ENCODE data around the gene MAGI2. TPM values are rescaled to one million over a fixed set of nuclear protein-coding genes. Genes with fewer than 3 reads are reported as not detected.

The MAGI2 gene
- total RNA-seq, 3 donors from 2014 or later (not counting 1 experiment from before 2014, with no cell fraction given): 0.09 to 0.48 (median 0.27) TPM

DNA sequence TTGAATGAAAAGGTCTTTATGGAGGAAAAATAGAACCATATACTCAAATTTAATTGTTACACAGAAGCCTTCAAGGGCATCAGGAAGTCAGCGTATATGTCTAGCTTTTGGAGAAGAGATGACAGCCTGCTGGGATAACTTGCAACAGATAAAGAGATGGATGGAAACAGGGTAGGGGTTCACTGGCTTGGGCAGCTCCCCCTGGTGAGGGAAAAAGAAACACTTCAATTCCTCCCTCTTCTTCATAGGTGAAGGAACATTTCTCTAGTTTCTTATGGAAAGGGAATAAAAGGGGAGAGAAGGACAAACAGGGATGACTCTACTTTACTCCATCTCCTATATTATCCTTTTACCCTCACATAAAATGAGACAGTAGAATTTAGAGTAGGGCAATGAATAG lies 1019.2 kb downstream of the MAGI2 start:
- Mint-ChIP-seq H3K4me1 (no peaks in the 10 kb centered on the region), H3K36me3 (no peaks in the 10 kb centered on the region), H3K9me3 (peaks cover 2% of the 10 kb centered on the region in 2 donors), H3K27ac (no peak overlapping the region), H3K4me3 (no peak overlapping the region), H3K27me3 (ENCODE audit: low read depth in 2 of 2) (no peaks in the 10 kb centered on the region)
- 100% methylated on average over 1 of the region's 1 CpG for WGBS (ENCODE audit: insufficient coverage)
- H3K36me3 ChIP-seq (ENCODE audit: control insufficient read depth, insufficient read depth, low read length): no peaks in the 10 kb centered on the region
- H3K27me3 ChIP-seq (ENCODE audit: control insufficient read depth, insufficient read depth, low read length): no peaks in the 10 kb centered on the region
- H3K4me3 ChIP-seq (ENCODE audit: low read length): no peak overlapping the region
- H3K27ac ChIP-seq (ENCODE audit: low read length): no peak overlapping the region
- DNase-seq (no peak), ATAC-seq (no peak)
- TF ChIP-seq, protein P1, sequence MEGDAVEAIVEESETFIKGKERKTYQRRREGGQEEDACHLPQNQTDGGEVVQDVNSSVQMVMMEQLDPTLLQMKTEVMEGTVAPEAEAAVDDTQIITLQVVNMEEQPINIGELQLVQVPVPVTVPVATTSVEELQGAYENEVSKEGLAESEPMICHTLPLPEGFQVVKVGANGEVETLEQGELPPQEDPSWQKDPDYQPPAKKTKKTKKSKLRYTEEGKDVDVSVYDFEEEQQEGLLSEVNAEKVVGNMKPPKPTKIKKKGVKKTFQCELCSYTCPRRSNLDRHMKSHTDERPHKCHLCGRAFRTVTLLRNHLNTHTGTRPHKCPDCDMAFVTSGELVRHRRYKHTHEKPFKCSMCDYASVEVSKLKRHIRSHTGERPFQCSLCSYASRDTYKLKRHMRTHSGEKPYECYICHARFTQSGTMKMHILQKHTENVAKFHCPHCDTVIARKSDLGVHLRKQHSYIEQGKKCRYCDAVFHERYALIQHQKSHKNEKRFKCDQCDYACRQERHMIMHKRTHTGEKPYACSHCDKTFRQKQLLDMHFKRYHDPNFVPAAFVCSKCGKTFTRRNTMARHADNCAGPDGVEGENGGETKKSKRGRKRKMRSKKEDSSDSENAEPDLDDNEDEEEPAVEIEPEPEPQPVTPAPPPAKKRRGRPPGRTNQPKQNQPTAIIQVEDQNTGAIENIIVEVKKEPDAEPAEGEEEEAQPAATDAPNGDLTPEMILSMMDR (IDR thresholded peaks at IDR 0.05): no peak
- H3K9me3 ChIP-seq (ENCODE audit: control insufficient read depth, insufficient read depth, low read length): no peaks in the 10 kb centered on the region
- intact Hi-C loops (cut with micrococcal nuclease): no loop called here
- no peaks in the 10 kb centered on the region for H3K4me1 ChIP-seq (ENCODE audit: control insufficient read depth, insufficient read depth, low read length)

DNA sequence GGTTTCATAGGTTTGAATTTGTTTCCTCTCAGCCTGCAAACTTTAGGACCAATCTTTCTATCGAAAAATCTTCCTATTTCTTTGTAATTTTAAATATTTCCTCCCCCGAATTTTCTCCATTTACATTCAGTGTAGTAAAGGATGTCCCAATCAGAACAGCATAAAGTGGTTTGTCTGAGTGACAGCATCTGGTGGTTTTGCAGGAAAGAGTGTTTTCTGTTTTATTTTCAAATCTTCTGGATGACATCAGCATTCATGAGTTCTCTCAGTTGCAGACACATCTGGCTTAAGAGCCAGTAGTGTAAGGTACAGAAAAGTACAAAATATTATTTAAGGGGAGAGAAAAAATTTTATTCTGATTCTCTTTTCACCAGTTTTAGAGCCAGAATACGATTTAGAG lies 1020.0 kb downstream of the MAGI2 start:
- Mint-ChIP-seq H3K27ac (no peak overlapping the region), H3K27me3 (ENCODE audit: low read depth in 2 of 2) (no peaks in the 10 kb centered on the region), H3K4me1 (no peaks in the 10 kb centered on the region), H3K9me3 (peaks cover 0 to 2% of the 10 kb centered on the region in 2 donors), H3K4me3 (no peak overlapping the region), H3K36me3 (no peaks in the 10 kb centered on the region)
- ATAC-seq: no peak
- H3K9me3 ChIP-seq (ENCODE audit: control insufficient read depth, insufficient read depth, low read length): no peaks in the 10 kb centered on the region
- no peaks in the 10 kb centered on the region for H3K27me3 ChIP-seq (ENCODE audit: control insufficient read depth, insufficient read depth, low read length)
- H3K27ac ChIP-seq (ENCODE audit: low read length): no peak overlapping the region
- TF ChIP-seq, protein P1 (IDR thresholded peaks at IDR 0.05): no peak
- no peaks in the 10 kb centered on the region for H3K36me3 ChIP-seq (ENCODE audit: control insufficient read depth, insufficient read depth, low read length)
- no peaks in the 10 kb centered on the region for H3K4me1 ChIP-seq (ENCODE audit: control insufficient read depth, insufficient read depth, low read length)
- no CpG with 5 or more reads among the region's 3 CpGs for WGBS (ENCODE audit: insufficient coverage)
- no peak overlapping the region for H3K4me3 ChIP-seq (ENCODE audit: low read length)
- DNase-seq: no peak
- intact Hi-C loops (cut with micrococcal nuclease): no loop called here

DNA sequence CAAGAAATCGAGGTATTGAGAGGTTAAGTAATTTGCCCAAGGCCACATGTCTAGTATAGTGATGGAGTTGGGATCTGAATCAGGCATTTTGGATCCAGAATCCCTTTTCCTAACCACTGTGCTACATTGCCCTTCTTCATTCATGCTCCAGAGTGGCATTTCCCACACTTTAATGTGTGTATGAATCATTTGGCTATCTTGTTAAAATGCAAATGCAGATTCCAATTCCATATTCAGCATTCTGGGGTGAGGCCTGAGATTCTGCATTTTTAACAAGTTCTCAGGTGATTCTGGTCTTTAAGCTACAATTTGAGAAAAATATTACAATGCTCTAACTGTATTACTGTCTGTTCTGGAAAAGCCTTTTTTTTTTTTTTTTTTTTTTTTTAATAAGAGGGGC lies 1023.6 kb downstream of the MAGI2 start:
- DNase-seq: no peak
- H3K4me3 Mint-ChIP-seq: no peak overlapping the region
- no peaks in the 10 kb centered on the region for H3K27me3 ChIP-seq (ENCODE audit: control insufficient read depth, insufficient read depth, low read length)
- no peak overlapping the region for H3K4me3 ChIP-seq (ENCODE audit: low read length)
- no peaks in the 10 kb centered on the region for H3K36me3 Mint-ChIP-seq
- H3K9me3 Mint-ChIP-seq: peaks cover 5 to 9% of the 10 kb centered on the region in 2 donors
- no peaks in the 10 kb centered on the region for H3K36me3 ChIP-seq (ENCODE audit: control insufficient read depth, insufficient read depth, low read length)
- H3K27me3 Mint-ChIP-seq (ENCODE audit: low read depth in 2 of 2): no peaks in the 10 kb centered on the region
- no CpG with 5 or more reads among the region's 1 CpG for WGBS (ENCODE audit: insufficient coverage)
- H3K4me1 ChIP-seq (ENCODE audit: control insufficient read depth, insufficient read depth, low read length): no peaks in the 10 kb centered on the region
- no peak overlapping the region for H3K27ac Mint-ChIP-seq
- intact Hi-C loops (cut with micrococcal nuclease): no loop called here
- H3K4me1 Mint-ChIP-seq: no peaks in the 10 kb centered on the region
- H3K27ac ChIP-seq (ENCODE audit: low read length): no peak overlapping the region
- H3K9me3 ChIP-seq (ENCODE audit: control insufficient read depth, insufficient read depth, low read length): no peaks in the 10 kb centered on the region
- TF ChIP-seq, protein P1 (IDR thresholded peaks at IDR 0.05): no peak
- ATAC-seq: no peak

DNA sequence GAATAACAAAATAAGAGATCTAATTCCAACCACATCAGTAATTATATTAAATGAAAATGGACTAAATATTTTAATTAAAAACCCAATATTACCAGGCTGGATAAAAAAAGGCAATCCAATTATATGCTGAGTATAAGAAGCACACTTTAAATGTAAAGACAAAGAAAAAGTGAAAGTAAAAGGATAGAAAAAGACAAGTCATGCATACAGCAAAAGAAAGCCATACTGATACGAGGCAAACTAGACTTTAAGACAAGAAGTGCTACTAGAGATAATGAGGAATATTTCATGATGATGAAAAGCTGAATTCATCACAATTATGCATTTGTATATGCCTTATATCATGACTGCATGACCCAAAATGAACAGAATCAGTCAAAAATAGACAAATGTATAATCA lies 1026.3 kb downstream of the MAGI2 start:
- peaks cover 10 to 11% of the 10 kb centered on the region in 2 donors for H3K9me3 Mint-ChIP-seq
- 20% methylated on average over 1 of the region's 1 CpG for WGBS (ENCODE audit: insufficient coverage)
- intact Hi-C loops (cut with micrococcal nuclease): no loop called here
- Histone ChIP-seq H3K4me3 (ENCODE audit: low read length) (no peak overlapping the region), H3K4me1 (ENCODE audit: control insufficient read depth, insufficient read depth, low read length) (no peaks in the 10 kb centered on the region), H3K27me3 (ENCODE audit: control insufficient read depth, insufficient read depth, low read length) (no peaks in the 10 kb centered on the region), H3K27ac (ENCODE audit: low read length) (no peak overlapping the region), H3K36me3 (ENCODE audit: control insufficient read depth, insufficient read depth, low read length) (no peaks in the 10 kb centered on the region), H3K9me3 (ENCODE audit: control insufficient read depth, insufficient read depth, low read length) (no peaks in the 10 kb centered on the region)
- no peak overlapping the region for H3K27ac Mint-ChIP-seq
- H3K4me1 Mint-ChIP-seq: no peaks in the 10 kb centered on the region
- TF ChIP-seq, protein P1 (IDR thresholded peaks at IDR 0.05): no peak
- DNase-seq (no peak), ATAC-seq (no peak)
- H3K4me3 Mint-ChIP-seq: no peak overlapping the region
- no peaks in the 10 kb centered on the region for H3K36me3 Mint-ChIP-seq
- H3K27me3 Mint-ChIP-seq (ENCODE audit: low read depth in 2 of 2): no peaks in the 10 kb centered on the region

All from natural killer cell (primary cell).